Stimulated activated CD4-positive, alpha-beta T cell treated with anti-CD3 and anti-CD28 coated beads, TNF-alpha, amount 100 ng/mL, for 48 hours (primary cell): ENCODE measurements around the gene TRAPPC12.
"Not testable (repeated sequence)": the region's sequence is repeated elsewhere in the genome, so short reads cannot be mapped to it uniquely, and the experiment has no call there.

Source experiments
- DNase-seq, 3 donors: peaks; one replicate each; pipeline ENCODE4 v3.0.0-alpha.2; 2020; ENCODE audit warnings: low read depth in 3 of 3

The TRAPPC12 gene

GRCh38 chr2:3505771-3506170, 126.3 kb downstream of the TRAPPC12 start:
- no peak for DNase-seq

GRCh38 chr2:3512086-3512485, 132.6 kb downstream of the TRAPPC12 start:
- DNase-seq = no peak

- DNase-seq = no peak
Measured at GRCh38 chr2:3513026-3513810, 133.7 kb downstream of the TRAPPC12 start.

GRCh38 chr2:3515438-3515837, 135.9 kb downstream of the TRAPPC12 start:
- not testable (repeated sequence) for DNase-seq

- DNase-seq = no peak
Measured at GRCh38 chr2:3516831-3517230, 137.3 kb downstream of the TRAPPC12 start.

- DNase-seq = no peak
Measured at GRCh38 chr2:3517948-3518495, 138.5 kb downstream of the TRAPPC12 start.

GRCh38 chr2:3518496-3519254, 139.2 kb downstream of the TRAPPC12 start:
- peak; percentile 92 to 98 (median 97) for DNase-seq

- peak; percentile 67 to 78 (median 72) for DNase-seq
Measured at GRCh38 chr2:3519255-3520205, 140.0 kb downstream of the TRAPPC12 start, which contains the start of gene ADI1. Gene ADI1, minus strand, starts transcription at chr2:3519531. Its CDS starts 44 bp downstream, at chr2:3519487.

GRCh38 chr2:3520591-3520990, 141.1 kb downstream of the TRAPPC12 start:
- no peak for DNase-seq

GRCh38 chr2:3522961-3523421, 143.5 kb downstream of the TRAPPC12 start:
- DNase-seq = no peak

- DNase-seq = no peak
Measured at GRCh38 chr2:3523551-3524041, 144.1 kb downstream of the TRAPPC12 start.

GRCh38 chr2:3526871-3527270, 147.4 kb downstream of the TRAPPC12 start:
- no peak for DNase-seq

GRCh38 chr2:3527886-3528785, 148.6 kb downstream of the TRAPPC12 start:
- DNase-seq = no peak
